GM23338 (cell line): ENCODE results near the gene SNAPC4. TPM values are rescaled to one million over a fixed set of nuclear protein-coding genes. Genes with fewer than 3 reads are reported as not detected.

ENCODE experiments used
- ATAC-seq: fragments of 200-7000 bp; cut with Tn5 transposase; 3 replicates; pipeline ENCODE4 v1.9.1; 2020
- DNase-seq: peaks from one replicate; pipeline ENCODE4 v3.0.0-alpha.2; 2015; ENCODE audit warnings: low spot score
- H2AFZ ChIP-seq: fragments of 200-600 bp; sonication (generic); 2 replicates; pipeline ENCODE4 v1.8.0; 2016; ENCODE audit warnings: antibody characterized with exemption, mild to moderate bottlenecking, moderate library complexity
- H3F3A ChIP-seq: fragments of 200-600 bp; sonication (generic); replicated peaks from 2 replicates; pipeline ENCODE4 v1.8.0; 2017; ENCODE audit warnings: antibody characterized with exemption, mixed run types, low read depth
- H3K27ac ChIP-seq: fragments of 200-600 bp; sonication (generic); 2 replicates; pipeline ENCODE4 v1.6.1; 2016; ENCODE audit warnings: low read depth
- H3K27me3 ChIP-seq: fragments of 200-600 bp; sonication (generic); 2 replicates; pipeline ENCODE4 v1.8.0; 2016; ENCODE audit warnings: mild to moderate bottlenecking, mixed run types, moderate library complexity; ENCODE audit not compliant: insufficient read depth
- H3K36me3 ChIP-seq: fragments of 200-600 bp; sonication (generic); 2 replicates; pipeline ENCODE4 v1.8.0; 2016; ENCODE audit warnings: mild to moderate bottlenecking; ENCODE audit not compliant: insufficient read depth
- H3K4me1 ChIP-seq: fragments of 200-600 bp; sonication (generic); 2 replicates; pipeline ENCODE4 v1.8.0; 2016; ENCODE audit warnings: mild to moderate bottlenecking, moderate library complexity; ENCODE audit not compliant: insufficient read depth
- H3K4me2 ChIP-seq: fragments of 200-600 bp; sonication (generic); 2 replicates; pipeline ENCODE4 v1.7.1; 2017; ENCODE audit warnings: mixed run types
- H3K4me3 ChIP-seq: fragments of 200-600 bp; sonication (generic); 2 replicates; pipeline ENCODE4 v1.6.1; 2016; ENCODE audit warnings: mixed run types
- H3K79me2 ChIP-seq: fragments of 200-600 bp; sonication (generic); replicated peaks from 2 replicates; pipeline ENCODE4 v1.8.0; 2017; ENCODE audit warnings: mild to moderate bottlenecking; ENCODE audit not compliant: insufficient read depth
- H3K9me2 ChIP-seq: fragments of 200-600 bp; sonication (generic); 2 replicates; pipeline ENCODE4 v1.8.0; 2017; ENCODE audit not compliant: insufficient read depth
- H4K20me1 ChIP-seq: fragments of 200-600 bp; sonication (generic); replicated peaks from 2 replicates; pipeline ENCODE4 v1.8.0; 2017; ENCODE audit warnings: mild to moderate bottlenecking; ENCODE audit not compliant: insufficient read depth
- H3K27ac Mint-ChIP-seq: 2 replicates; pipeline ENCODE4 v1.8.0; 2020; ENCODE audit warnings: inconsistent platforms, mild to moderate bottlenecking, moderate library complexity, mixed read lengths
- H3K27me3 Mint-ChIP-seq: 3 replicates; pipeline ENCODE4 v1.8.0; 2022; ENCODE audit warnings: low read depth, mild to moderate bottlenecking, moderate library complexity, mixed read lengths, inconsistent platforms; ENCODE audit not compliant: insufficient read depth, poor library complexity
- H3K36me3 Mint-ChIP-seq: 3 replicates; pipeline ENCODE4 v1.8.0; 2021; ENCODE audit warnings: low read depth, mild to moderate bottlenecking, inconsistent platforms, moderate library complexity, mixed read lengths
- H3K4me1 Mint-ChIP-seq: 3 replicates; pipeline ENCODE4 v1.8.0; 2020; ENCODE audit warnings: mild to moderate bottlenecking, inconsistent platforms, mixed read lengths
- H3K4me3 Mint-ChIP-seq: 3 replicates; pipeline ENCODE4 v1.8.0; 2021; ENCODE audit warnings: moderate library complexity, mild to moderate bottlenecking, inconsistent platforms, mixed read lengths
- H3K9me3 Mint-ChIP-seq: 3 replicates; pipeline ENCODE4 v1.8.0; 2020; ENCODE audit warnings: moderate library complexity, mild to moderate bottlenecking, inconsistent platforms, mixed read lengths
- CREB1 ChIP-seq: fragments of 250-450 bp; sonication (Bioruptor Pico); IDR thresholded peaks from 2 replicates; pipeline ENCODE4 v1.5.0; 2020; ENCODE audit warnings: low read depth, mild to moderate bottlenecking, moderate library complexity
- EZH2 ChIP-seq: fragments of 200-600 bp; sonication (generic); IDR thresholded peaks from one replicate; pipeline ENCODE4 v1.8.0; 2017; ENCODE audit warnings: antibody characterized with exemption, mild to moderate bottlenecking, low read depth; ENCODE audit not compliant: unreplicated experiment
- NANOG ChIP-seq: IDR thresholded peaks from 2 replicates; pipeline ENCODE4 v1.6.1; 2016; ENCODE audit warnings: antibody characterized with exemption, borderline replicate concordance
- POLR2AphosphoS5 ChIP-seq: IDR thresholded peaks from 2 replicates; pipeline ENCODE4 v1.6.1; 2016; ENCODE audit warnings: antibody characterized with exemption, low read depth
- STAT1 ChIP-seq: IDR thresholded peaks from one replicate; pipeline ENCODE4 v1.6.1; 2016; ENCODE audit warnings: antibody characterized with exemption; ENCODE audit not compliant: unreplicated experiment
- ZNF331 ChIP-seq: fragments of 250-450 bp; sonication (Bioruptor Pico); IDR thresholded peaks from 2 replicates; pipeline ENCODE4 v1.5.0; 2020; ENCODE audit warnings: low read depth, mild to moderate bottlenecking, moderate library complexity
- polyA plus RNA-seq: library from polyadenylated mRNA; unstranded; fragments of >200 nt; fragmentation: Nextera tagmentation; extraction: Ambion mirVana; gene quantifications from 2 replicates; pipeline ENCODE4 v1.2.1, GENCODE V29; 2016
- total RNA-seq: library from RNA; depleted of rRNA; stranded (reverse); fragments of >200 nt; shearing (Covaris generic); gene quantifications from 2 replicates; pipeline ENCODE4 v1.2.3, GENCODE V29; 2014
- TF ChIP-seq, protein P1 (sequence below): IDR thresholded peaks from 2 replicates; pipeline ENCODE4 v1.6.1; 2016; ENCODE audit warnings: antibody characterized with exemption
- TF ChIP-seq, protein P2 (sequence below): fragments of 250-450 bp; sonication (Bioruptor Pico); IDR thresholded peaks from 2 replicates; pipeline ENCODE4 v1.5.0; 2020; ENCODE audit warnings: mild to moderate bottlenecking, moderate library complexity

Gene SNAPC4
- total and polyA plus RNA-seq, 2 experiments from 2014 or later = 8.8 to 22.7 TPM

- DNase-seq = no peak
- Histone ChIP-seq H3K27me3 (no peaks in the 10 kb centered on the region), H3K79me2 (no peaks in the 10 kb centered on the region), H3F3A (no peaks in the 10 kb centered on the region), H3K4me1 (no peaks in the 10 kb centered on the region), H3K9me2 (no peaks in the 10 kb centered on the region), H4K20me1 (no peaks in the 10 kb centered on the region), H3K4me3 (no peak overlapping the region), H3K4me2 (no peak overlapping the region), H3K27ac (no peak overlapping the region), H2AFZ (no peak overlapping the region), H3K36me3 (no peaks in the 10 kb centered on the region)
- Mint-ChIP-seq H3K4me3 (no peak overlapping the region), H3K27me3 (peaks cover 12% of the 10 kb centered on the region), H3K36me3 (no peaks in the 10 kb centered on the region), H3K4me1 (no peaks in the 10 kb centered on the region), H3K27ac (no peak overlapping the region), H3K9me3 (no peaks in the 10 kb centered on the region)
- no peak for ATAC-seq
- TF ChIP-seq EZH2 (no peak), STAT1 (no peak), NANOG (no peak)
- TF ChIP-seq, protein P1, sequence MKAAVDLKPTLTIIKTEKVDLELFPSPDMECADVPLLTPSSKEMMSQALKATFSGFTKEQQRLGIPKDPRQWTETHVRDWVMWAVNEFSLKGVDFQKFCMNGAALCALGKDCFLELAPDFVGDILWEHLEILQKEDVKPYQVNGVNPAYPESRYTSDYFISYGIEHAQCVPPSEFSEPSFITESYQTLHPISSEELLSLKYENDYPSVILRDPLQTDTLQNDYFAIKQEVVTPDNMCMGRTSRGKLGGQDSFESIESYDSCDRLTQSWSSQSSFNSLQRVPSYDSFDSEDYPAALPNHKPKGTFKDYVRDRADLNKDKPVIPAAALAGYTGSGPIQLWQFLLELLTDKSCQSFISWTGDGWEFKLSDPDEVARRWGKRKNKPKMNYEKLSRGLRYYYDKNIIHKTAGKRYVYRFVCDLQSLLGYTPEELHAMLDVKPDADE = no peak
- TF ChIP-seq, protein P2, sequence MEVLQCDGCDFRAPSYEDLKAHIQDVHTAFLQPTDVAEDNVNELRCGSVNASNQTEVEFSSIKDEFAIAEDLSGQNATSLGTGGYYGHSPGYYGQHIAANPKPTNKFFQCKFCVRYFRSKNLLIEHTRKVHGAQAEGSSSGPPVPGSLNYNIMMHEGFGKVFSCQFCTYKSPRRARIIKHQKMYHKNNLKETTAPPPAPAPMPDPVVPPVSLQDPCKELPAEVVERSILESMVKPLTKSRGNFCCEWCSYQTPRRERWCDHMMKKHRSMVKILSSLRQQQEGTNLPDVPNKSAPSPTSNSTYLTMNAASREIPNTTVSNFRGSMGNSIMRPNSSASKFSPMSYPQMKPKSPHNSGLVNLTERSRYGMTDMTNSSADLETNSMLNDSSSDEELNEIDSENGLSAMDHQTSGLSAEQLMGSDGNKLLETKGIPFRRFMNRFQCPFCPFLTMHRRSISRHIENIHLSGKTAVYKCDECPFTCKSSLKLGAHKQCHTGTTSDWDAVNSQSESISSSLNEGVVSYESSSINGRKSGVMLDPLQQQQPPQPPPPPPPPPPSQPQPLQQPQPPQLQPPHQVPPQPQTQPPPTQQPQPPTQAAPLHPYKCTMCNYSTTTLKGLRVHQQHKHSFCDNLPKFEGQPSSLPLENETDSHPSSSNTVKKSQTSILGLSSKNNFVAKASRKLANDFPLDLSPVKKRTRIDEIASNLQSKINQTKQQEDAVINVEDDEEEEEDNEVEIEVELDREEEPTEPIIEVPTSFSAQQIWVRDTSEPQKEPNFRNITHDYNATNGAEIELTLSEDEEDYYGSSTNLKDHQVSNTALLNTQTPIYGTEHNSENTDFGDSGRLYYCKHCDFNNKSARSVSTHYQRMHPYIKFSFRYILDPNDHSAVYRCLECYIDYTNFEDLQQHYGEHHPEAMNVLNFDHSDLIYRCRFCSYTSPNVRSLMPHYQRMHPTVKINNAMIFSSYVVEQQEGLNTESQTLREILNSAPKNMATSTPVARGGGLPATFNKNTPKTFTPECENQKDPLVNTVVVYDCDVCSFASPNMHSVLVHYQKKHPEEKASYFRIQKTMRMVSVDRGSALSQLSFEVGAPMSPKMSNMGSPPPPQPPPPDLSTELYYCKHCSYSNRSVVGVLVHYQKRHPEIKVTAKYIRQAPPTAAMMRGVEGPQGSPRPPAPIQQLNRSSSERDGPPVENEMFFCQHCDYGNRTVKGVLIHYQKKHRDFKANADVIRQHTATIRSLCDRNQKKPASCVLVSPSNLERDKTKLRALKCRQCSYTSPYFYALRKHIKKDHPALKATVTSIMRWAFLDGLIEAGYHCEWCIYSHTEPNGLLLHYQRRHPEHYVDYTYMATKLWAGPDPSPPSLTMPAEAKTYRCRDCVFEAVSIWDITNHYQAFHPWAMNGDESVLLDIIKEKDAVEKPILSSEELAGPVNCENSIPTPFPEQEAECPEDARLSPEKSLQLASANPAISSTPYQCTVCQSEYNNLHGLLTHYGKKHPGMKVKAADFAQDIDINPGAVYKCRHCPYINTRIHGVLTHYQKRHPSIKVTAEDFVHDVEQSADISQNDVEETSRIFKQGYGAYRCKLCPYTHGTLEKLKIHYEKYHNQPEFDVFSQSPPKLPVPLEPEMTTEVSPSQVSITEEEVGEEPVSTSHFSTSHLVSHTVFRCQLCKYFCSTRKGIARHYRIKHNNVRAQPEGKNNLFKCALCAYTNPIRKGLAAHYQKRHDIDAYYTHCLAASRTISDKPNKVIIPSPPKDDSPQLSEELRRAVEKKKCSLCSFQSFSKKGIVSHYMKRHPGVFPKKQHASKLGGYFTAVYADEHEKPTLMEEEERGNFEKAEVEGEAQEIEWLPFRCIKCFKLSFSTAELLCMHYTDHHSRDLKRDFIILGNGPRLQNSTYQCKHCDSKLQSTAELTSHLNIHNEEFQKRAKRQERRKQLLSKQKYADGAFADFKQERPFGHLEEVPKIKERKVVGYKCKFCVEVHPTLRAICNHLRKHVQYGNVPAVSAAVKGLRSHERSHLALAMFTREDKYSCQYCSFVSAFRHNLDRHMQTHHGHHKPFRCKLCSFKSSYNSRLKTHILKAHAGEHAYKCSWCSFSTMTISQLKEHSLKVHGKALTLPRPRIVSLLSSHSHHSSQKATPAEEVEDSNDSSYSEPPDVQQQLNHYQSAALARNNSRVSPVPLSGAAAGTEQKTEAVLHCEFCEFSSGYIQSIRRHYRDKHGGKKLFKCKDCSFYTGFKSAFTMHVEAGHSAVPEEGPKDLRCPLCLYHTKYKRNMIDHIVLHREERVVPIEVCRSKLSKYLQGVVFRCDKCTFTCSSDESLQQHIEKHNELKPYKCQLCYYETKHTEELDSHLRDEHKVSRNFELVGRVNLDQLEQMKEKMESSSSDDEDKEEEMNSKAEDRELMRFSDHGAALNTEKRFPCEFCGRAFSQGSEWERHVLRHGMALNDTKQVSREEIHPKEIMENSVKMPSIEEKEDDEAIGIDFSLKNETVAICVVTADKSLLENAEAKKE (CRISPR knock-in tag) = no peak
Observed at GRCh38 chr9:136353088-136353487, 46.9 kb downstream of the SNAPC4 start.

- H3K79me2 ChIP-seq = no peaks in the 10 kb centered on the region
- no peak for DNase-seq
- no peak overlapping the region for H3K27ac ChIP-seq
- no peak overlapping the region for H2AFZ ChIP-seq
- no peak overlapping the region for H3K4me2 ChIP-seq
- H3K4me3 Mint-ChIP-seq = no peak overlapping the region
- H3K4me1 ChIP-seq = no peaks in the 10 kb centered on the region
- no peak for ATAC-seq
- H3K4me3 ChIP-seq = no peak overlapping the region
- H3K27me3 ChIP-seq = no peaks in the 10 kb centered on the region
- H3K27ac Mint-ChIP-seq = no peak overlapping the region
- H3F3A ChIP-seq = no peaks in the 10 kb centered on the region
- no peaks in the 10 kb centered on the region for H4K20me1 ChIP-seq
- peaks cover 12% of the 10 kb centered on the region for H3K27me3 Mint-ChIP-seq
- H3K9me3 Mint-ChIP-seq = no peaks in the 10 kb centered on the region; the same call in 2 of the 3 replicates
- H3K36me3 Mint-ChIP-seq = no peaks in the 10 kb centered on the region
- H3K36me3 ChIP-seq = no peaks in the 10 kb centered on the region
- H3K4me1 Mint-ChIP-seq = no peaks in the 10 kb centered on the region
- H3K9me2 ChIP-seq = no peaks in the 10 kb centered on the region
- TF ChIP-seq POLR2AphosphoS5 (no peak), ZNF331 (CRISPR knock-in tag) (no peak), CREB1 (CRISPR knock-in tag) (no peak)
Observed at GRCh38 chr9:136352682-136353081, 47.3 kb downstream of the SNAPC4 start.
